Pons (tissue), 1 donor: Measurements from ENCODE around the gene CRYBB2.
A peak's percentile ranks its signal among the peaks of the same experiment; 100 is the strongest.
"Not testable (repeated sequence)": the region's sequence is repeated elsewhere in the genome, so short reads cannot be mapped to it uniquely, and the experiment has no call there.

Experiments used
- DNase-seq: peaks from one replicate; pipeline ENCODE4 v3.0.0-alpha.2; 2016; ENCODE audit warnings: low spot score

CRYBB2 gene

DNA sequence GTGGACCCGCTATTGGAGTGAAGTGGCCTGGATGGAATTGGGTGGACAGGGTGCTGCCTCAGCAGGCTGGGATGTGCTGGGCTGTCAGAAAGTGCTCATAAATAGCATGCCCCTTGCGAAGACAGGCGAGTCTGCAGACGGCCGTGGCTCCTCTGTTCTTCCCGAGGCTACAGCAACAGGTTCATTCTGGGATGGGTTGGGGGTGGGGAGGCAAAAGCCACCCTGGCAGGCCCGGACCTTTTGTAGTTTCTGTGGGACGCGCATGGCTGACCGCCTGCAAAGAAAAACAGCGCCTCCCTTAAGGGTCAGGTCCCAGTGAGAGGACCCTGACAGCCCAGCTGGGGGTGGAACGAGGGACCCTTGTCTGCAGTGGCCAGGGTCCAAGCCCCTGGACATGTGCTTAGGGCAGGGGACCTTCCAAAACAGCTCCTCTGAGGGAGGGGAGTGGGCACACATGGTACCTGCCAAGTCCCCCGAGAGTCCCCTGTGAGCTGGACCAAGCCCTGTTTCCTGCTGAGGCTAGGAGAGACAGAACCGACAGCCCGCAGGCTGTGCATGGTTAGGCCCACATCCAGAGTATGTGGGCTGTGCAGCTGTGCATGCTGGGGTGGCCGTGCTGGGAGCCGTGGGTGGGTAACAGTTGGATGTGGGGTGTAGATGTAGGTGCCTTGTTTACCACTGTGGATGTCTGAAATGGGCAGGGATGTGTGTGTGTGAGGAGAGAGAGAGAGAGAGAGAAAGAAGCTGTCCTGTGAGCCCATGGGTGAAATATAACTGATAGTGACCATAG, 19.5 kb upstream of the CRYBB2 start, which contains the start of gene CRYBB3:
Gene CRYBB3, plus strand, starts transcription at position 128 of the 790 bp plus-strand sequence. CDS start 1,539 bp downstream, outside the sequence.
- no peak for DNase-seq

DNA sequence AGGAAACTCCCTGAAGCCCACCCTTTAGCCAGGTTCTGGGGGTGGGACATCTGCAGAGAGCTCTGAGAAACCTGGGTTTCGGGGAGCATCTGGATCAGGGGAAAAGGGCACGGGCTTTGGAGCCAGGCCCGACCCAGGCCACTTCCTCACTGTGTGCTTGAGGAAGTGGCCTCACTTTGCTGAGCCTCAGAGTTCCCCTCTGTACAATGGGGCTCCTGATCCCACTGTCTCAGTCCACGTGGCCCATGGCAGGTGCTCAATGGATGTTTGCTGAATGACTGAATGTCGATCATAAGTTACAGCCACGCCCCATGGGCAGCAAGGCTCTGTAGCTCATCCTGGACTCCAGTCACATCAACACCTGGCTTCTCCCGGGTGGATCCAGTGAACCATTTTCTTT, 18.5 kb upstream of the CRYBB2 start:
- no peak for DNase-seq

DNA sequence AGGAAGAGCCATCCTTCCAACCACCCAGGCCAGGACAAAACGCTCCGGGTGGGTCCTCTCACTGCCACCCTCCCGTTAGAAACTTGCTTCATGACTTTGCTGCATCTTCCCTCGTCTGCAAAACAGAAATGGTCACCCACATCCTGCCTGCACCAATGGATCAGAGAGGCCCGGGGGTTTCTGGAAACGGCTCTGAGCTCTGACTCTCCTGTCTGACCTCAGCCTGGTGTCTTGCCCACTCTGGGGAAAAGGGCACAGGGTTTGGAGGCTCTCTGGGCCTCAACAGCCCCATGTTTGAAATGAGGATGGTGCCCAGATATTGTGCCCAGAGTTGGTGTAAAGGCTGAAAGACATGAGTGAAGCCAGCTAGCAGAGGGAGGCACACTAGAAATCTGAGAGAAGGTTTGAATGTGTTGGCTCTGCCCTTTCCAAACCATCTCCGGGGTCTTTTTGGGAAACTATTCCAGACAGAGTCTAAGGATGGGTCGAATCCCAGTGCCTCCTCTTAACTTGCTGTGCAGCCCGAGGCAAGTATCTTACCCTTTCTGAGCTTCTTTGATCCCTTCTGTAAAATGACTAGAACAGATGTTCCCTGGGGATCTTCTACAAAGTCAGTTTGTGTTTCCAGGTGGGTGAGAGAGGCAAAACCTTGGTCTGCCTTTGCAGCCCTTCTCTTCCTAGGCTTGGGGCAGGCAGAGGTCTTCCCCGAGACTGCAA, 17.7 kb upstream of the CRYBB2 start:
- no peak for DNase-seq

DNA sequence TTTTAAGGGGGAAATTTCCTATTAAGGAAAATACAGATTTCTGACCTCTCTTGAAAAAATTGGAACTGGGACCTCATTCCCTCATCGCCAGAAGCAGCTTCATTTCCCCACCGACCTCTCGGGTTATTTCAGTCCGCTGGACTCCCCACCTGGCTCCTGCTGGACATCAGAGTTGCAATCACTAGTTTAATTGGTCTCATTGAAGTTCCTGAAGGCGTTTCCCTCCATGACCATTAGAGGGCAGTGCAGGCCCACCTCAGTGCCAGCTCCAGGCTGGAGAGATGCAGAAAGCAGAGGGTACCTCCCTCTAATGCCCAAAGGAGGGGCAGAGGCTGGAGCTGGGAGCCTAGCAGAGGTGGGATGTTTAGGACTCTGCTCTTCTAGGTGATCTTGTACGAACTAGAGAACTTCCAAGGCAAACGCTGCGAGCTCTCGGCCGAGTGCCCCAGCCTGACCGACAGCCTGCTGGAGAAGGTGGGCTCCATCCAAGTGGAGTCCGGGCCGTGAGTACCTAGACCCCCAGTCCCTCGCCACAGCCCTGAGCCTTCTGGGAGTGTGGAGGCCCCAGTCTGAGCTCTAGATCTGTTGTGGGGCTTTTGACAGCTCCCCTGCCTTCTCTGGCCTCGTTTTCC, 17.0 kb upstream of the CRYBB2 start:
- peak; percentile 55 for DNase-seq

DNA sequence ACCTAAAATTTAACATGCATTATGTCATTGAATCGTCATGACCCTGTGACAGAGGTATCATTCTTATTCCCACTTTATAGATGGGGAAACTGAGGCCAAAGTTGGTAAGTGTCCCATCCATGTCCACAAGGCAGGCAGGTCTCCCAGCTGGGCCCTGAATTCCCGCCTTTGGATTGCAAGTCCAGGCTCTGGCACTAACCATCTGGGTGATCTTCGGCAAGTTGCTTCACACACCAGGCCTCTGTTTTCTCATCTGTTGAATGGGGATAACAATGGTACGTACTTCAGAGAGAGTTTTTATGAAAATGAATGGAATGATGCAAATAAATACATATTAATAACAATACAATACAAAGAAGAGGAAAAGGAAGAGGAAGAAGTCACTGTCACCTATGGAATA, 16.4 kb upstream of the CRYBB2 start:
- DNase-seq, result no peak

DNA sequence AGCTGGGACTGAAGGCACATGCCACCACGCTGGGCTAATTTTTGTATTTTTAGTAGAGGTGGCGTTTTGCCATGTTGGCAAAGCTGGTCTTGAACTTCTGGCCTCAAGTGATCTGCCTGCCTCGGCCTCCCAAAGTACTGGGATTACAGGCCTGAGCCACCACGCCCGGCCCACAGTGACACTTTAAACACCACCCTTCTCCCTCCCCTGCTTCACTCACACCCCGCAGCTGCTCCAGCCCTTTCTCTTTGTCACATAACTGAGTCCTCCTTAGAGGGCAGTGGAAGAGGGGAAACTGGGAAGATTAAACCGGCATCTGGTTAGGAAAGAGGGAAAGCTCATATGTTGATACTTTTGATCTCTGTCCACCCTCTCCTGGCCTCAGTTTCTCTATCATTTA, 14.9 kb upstream of the CRYBB2 start:
- DNase-seq, result not testable (repeated sequence)

DNA sequence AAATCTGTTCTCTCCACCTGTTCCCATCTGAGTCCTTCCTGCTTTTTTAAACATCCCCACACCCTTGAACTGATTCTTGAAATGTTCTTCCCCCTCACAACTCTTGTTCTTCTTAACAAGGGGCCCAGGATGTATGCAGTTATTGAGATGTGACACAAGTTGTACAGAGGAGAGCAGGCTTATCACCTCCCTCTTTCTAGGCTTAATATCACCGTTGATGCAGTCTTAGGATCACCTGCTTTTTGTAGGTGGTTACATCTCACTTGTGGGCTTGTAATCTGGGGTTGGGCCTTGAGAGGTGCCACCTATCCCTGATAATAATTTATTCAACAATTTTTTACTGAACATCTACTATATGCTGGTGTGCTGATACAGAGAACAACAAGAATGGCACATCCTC, 13.6 kb upstream of the CRYBB2 start:
- no peak for DNase-seq

DNA sequence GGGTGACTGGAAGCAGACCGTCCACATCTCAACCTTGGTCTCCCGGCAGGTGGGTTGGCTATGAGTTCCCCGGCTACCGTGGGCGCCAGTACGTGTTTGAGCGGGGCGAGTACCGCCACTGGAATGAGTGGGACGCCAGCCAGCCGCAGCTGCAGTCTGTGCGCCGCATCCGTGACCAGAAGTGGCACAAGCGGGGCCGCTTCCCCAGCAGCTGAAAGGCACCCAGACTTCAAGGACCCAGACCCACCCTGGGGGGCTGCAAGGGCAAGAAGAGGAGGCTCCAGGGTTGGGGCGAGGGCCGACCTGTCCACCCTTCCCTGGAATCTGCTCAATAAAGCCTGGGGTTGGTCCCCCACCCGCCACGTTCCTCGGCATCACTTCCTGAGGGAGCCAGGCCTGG, 12.4 kb upstream of the CRYBB2 start:
- no peak for DNase-seq

DNA sequence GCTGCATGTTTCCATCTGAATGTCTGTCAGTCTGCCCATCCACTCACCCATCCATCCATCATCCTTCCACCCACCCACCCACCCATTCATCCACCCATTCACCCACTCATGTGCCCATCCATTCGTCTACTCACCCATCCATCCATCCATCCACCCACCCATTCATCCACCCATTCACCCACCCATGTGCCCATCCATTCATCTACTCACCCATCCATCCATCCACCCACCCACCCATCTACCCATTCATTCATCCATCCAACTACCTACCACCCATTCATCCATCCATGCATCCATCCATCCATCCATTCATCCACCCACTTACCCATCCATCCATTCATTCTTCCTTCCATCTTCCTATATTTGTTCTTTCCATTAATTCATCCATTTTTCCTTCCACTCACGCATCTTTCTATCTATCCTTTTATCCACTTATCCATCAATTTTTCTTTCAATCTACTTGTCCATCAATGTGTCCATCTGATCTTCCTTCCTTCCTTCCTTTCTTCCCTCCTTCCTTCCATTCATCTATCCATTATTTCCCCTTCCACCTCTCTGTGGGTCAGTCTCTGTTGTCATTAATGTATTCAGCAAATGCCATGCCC, 11.8 kb upstream of the CRYBB2 start:
- DNase-seq, result no peak

DNA sequence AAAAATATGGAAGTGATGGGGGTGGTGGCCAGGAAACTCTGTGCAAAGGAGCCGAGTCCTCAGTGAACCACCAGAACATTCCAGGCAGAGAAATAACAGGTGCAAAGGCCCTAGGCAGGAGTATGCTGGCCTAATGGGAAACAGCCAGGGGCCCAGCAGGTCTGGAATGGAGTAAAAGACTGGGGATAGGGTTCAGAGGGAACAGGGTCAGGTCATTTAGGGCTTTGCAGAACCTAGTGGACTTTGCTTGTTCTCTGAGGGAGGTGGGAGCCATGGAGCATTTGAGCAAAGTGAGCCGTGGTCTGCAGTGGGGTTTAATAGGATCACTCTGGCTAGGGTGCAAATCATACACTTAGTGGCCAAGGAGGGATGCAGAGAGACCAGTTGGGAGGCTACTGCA, 11.1 kb upstream of the CRYBB2 start:
- no peak for DNase-seq

DNA sequence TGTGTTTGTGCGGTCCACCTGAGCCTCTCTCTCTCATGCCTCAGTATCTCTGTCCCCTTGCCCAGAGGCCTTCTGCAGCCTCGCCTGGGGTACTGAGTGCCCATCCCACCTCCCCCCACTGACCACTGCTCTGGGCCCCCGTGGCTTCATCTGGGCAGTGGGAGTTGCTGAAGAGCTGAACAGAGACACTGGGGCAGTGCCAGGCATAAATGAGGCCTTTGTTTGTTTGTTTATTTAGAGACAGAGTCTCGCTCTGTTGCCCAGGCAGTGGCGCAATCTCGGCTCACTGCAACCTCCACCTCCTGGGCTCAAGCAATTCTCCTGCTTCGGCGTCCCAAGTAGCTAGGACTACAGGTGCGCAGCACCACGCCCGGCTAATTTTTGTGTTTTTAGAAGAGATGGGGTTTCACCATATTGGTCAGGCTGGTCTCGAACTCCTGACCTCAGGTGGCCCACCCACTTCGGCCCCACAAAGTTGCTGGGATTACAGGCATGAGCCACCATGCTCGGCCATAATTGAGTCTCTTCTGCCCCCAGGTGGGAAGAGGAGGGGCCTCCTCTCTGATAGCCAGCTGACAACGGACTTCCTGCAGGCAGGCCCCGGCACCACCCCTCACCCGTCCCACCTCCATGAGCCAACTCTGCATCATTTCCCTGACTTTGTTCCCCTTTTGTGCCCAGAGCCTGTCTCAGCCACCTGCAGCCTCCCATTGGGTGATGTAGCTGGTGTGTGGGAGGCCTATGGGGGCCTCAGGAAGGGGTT, 10.5 kb upstream of the CRYBB2 start:
- DNase-seq, result no peak

DNA sequence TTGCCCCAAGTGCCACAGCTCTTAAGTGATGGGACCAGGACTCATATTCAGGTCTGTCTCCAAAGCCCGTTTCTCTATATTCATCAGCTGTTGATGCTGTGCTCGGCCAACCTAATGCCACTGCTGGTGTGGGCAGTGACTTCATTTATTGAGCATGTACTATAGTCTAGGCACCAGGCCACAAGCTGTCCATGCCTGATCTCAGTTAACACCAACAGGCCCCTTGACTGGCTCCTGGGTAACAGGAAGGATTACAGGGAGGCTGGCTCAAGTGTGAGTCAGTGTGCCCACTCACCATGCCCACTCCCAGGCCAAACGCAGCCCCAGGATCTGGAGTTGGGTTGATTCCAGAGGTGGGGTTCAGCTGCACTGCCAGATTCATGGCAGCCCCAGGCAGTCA, 8.6 kb upstream of the CRYBB2 start:
- DNase-seq, result no peak

DNA sequence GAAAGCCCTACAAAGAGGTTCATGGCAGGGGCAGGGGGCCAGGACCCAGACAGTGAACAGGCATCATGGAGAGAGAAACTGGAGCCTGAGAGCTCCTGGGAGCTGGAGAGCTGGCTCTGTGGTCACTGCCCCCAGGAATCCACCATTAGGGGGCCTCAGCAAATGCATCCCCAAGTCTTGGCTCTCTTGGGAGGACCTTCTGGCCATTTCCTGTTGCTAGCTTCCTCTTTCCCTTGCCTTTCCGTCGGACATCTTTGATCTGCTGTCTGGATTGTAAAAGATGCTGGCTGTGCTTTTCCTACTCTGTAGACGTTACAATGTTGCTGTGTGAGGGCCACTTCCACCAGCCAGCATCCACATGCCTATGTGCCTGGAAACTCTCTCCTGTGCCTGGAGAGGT, 7.1 kb upstream of the CRYBB2 start:
- DNase-seq, result no peak

DNA sequence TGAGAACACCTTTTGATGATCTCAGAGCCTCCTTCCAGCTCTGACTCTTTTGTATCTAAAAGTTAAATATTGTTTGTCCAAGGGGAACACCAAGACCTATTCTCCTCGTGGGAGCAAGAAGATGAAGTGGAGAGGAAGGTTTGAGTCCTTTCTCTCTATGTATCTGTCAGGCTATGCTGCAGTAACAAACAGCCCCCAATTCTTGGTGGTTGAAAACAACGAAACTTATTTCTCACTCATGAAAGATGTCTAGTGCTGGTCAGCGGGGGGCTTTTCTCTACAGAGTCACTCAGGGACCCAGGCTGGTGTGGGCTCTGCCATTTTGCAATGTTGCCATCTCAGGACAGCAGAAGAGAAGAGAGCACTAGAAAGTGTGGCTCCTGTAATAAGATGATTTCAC, 6.2 kb upstream of the CRYBB2 start:
- no peak for DNase-seq

DNA sequence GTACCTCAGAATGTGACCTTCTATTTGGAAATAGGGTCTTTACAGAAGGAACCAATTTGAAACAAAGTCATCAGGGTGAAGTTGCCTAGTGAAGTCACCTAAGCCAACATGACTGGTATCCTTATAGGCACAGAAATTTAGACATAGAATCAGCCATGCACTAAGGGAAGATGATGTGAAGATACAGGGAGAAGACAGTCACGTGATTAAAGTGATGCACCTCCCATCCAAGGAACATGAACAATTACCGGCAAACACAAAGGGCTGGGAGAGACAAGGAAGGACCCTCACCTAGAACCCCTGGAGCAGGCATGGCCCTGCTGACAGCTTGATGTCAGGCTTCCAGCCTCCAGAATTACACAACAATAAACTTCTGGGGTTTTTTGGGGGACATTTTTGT, 3.2 kb upstream of the CRYBB2 start:
- no peak for DNase-seq

DNA sequence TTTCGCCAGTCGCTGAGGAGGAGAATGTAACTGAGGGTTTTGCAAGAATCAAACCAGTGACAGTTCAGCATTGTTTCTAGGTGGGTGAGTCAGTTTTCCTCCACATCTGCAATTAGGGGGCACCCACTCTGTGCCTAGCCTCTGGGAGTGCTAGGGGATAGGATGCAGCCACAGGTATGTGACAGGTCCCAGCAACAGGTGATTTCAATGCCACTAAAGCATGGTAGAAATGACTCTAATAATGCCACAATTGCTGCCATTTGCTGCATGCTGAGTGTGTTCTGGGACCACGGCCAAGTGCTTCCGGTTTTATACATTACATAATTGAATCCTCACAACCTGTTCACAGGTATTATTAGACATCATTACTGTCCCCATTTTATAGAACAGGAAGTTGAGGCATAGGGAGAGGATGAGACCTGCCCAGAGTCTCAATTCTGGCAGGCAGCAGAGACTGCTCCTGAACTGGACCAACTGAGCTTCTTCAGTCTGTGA, 556 bp downstream of the CRYBB2 start:
- DNase-seq, result no peak

DNA sequence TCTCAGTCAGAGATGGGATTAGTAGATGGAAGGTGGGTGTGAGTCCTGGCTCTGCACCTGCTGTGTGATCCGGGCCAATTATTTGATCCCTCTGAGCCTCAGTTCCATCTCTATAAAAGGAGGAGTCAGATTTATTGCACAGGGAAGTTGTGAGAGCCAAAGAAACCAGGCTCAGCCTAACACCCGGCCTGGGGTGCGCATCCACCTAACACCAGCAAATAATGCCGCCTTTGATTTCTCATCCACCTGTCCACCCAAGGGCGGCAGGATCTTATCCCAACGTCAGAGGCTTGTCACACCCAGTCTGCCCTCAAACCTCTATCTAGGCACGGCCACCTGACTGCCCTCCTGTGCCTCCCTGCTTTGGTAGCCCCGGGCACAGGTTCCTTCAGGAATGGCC, 2.4 kb downstream of the CRYBB2 start:
- no peak for DNase-seq

DNA sequence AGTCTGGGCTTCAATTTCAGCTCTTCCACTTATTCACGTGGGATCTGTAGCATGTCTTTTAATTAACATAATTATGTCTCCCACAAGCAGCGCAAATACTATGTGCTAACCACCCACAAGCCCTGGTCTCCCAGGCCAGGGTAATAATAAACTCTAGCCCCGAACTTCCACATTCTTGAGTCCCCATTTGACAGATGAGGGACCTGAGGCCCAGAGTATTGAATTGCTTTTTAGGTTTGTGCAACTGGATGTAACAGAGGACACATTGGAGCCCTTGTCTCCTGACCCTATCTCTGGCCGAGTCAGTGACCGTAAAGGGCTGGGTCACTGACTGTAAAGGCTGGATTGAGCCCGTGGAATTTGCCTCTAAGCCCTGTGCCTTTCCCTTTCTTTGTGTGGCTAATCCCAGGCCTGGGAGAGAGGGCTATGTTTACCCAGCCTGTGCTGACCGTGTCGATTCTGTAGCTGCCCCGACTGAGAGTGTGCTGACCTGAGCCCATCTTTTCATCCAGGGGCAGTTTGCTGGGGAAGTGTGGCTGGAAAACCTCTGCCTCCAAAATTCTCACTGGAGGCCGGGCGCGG, 3.9 kb downstream of the CRYBB2 start:
- no peak for DNase-seq

DNA sequence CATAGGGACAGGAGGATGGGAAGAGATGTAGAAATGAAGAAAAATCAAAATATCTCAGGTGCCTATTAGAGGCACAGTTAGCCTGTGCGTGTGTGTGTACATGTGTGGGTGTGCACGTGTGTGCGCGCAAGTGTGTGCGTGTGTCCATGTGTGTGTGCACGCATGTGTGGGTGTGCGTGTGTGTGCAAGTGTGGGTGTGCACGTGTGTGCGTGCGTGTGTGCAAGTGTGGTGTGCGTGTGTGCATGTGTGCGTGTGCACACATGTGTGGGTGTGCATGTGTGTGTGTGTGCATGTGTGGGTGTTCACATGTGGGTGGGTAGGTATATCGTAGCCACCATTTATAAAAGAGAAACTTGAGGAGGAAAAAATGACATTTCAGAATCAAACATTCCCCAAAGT, 9.4 kb downstream of the CRYBB2 start:
- DNase-seq, result no peak

DNA sequence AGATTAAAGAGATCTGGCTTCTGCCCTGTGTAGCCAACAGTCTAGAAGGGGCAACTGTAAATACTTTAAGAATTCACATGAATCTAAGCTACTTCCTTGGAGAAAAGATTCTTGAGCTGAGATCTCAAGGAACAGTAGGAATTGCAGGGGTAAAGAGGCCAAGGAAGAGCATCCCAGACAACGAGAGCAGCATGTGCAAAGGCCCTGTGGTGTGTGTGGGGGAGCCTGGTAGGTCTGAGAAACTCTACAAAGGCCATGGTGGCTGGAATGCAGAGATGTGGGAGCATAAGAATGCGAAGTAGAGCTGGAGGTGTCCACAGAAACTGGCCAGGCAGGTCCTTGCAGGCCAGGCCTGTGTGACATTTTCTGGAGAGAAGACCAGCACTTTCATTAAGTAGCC, 11.3 kb downstream of the CRYBB2 start:
- not testable (repeated sequence) for DNase-seq

DNA sequence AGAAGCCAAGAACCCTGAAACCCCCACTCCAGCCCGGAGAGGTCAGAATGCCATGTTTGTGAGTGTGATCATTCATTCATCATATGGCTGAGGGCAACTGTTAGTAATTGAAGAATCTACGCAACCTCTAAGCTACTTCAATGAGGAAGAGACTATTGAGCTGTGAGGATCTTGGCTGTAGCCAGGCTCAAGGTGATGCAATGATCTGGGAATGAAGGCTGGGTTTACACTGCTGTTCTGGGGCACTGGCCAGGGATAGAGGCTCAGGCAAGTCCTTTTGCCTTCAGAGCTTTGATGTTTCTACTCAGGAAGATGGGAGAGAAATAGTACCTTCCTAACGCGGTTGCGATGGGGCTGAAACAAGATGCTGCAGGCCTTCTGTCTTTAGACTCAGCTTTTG, 12.9 kb downstream of the CRYBB2 start:
- DNase-seq, result no peak
